ENCODE results near the gene ELMO1.

The ELMO1 gene

DNA sequence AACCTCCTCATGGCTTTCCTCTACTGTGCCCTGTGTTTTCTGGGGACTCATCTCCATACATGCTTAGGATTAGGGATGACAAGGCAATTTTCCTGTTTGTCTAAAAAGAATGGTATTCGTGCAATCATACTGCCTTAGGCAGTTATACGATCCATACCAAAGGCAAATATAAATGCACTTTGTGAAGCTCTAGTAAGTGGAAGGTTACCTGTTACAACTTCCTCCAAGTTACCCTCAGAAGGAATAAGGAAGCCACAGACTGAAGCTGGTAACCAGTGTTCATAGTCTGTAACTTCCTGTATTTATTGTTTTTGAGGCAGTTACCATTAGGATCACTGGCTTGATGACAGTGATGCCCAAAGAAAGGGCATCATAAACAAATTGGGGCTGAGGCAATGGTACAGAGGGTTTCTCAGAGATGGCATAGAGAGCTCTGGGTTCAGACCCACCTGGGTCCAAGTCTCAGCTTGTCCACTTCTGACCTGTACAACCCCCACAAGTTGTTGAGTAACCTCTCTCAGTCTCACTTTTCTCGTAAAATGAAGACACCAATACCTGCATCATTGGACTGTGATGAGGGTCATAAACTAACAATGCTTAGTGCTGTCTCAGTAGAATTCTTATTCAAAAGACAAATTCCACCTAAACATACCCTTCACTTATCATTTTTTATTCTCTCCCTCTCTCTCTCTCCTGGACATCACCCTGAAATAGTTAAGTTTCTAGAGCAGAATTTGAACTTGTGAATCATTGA lies 138.2 kb downstream of the ELMO1 start:
- DNase-seq = no peak

DNA sequence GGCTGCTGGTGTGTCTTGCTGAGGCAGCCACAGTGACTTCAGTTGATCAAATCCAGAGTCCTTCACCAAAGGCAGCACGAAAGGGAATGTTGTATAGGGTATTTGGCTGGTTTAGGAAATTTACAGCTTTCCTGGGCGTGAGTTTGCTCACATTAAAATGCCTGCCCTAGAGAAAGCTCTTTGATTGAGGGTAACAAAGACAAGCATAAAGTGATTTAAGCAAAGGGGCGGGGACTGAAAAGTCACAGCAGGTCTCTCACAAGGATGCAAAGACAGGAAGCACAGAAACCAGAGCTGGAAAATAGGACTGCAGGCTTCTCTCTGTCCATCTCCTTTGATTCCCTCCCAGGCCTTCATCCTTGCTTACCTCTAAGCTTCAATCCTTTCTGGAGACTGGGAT lies 139.2 kb downstream of the ELMO1 start:
- DNase-seq = no peak

DNA sequence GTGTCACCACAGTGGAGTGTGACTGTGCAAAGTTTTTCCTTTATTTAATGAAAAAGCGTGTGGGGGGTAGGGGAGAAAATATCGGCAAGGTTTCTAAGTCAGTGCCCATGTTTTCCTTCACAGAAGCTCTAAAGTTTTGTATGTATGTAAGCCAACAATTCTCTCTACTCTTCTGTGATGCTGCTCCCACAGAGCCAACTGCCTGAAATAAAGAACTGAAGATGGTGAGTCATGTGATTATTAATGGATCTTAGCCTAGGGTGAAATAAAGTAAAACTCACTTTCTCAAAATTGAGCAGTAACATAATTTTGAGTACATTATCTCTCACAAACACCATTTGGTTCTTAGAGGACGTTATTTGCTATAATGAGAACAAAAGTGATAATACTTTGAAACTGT lies 143.7 kb downstream of the ELMO1 start:
- no peak for DNase-seq

DNA sequence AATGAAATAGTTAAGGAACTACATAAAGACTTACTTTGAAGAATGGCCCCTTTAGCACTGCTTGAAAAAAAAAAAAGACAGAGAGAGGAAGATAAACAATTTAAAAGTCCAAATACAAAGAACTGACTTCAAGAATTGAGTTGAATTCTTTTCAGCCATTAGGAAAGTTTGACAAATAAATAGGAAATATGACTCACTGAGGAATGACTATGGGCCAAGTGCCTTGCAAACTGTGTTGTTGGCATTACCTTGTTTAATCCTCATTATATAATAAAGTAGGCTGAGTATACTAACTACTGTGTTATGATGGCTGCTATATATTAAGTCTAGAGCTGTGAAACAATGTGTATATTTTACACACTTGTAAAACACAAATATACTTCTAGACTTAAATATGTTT lies 151.1 kb downstream of the ELMO1 start:
- no peak for DNase-seq

DNA sequence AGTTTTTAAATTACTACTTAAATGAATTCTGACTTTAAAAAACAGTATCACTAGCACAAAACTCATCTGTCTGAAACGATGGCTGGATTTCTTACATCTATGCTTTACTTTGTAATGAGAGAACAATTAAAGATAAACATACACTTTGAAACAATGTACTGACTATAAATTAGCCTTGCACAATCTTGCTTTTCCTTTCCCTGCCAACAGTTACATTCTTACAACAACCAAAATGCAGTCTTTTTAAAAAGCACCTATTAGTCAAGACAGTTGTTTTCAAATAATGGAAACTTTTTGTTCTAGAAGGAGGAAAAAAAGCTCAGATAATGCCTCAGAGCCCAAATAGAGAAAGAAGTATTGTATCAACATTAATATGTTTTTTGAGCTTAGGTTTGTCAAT lies 153.3 kb downstream of the ELMO1 start:
- no peak for DNase-seq

DNA sequence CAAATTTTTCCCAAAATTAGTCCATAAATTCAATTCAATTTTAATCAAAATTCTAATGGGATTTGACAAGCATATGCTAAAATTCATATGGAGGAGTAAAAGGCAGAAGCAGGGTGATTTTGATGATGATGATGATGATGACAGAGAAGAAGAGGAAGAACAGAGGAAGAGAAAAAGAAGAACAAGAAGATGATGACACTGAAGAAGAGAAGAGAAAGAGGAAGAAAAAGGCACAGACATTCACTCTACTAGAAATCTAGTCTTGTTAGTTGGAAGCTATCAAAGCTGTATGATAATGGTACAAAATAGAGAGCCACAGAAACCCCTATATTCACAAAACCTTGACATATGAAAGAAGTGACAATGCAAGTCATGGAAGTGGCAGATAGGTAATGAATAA lies 157.9 kb downstream of the ELMO1 start:
- DNase-seq = no peak

DNA sequence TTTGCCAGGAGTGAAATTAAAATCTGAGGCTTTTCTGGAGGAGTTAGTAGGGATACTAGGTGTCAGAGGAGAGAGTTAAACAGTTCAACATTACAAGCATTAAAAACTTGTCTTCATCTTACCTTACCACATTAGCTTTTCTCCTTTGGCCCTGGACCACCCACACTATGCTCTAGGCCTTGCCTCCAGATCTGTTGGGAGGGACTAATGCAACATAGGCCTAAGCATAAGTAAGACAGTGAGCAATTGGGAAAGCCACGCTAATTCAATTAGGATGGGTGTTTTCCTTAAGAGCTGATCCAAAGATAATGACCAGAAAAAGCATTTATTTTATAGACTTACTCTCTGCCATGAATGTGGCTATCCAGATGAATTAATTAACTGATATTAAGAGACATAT lies 158.9 kb downstream of the ELMO1 start:
- no peak for DNase-seq

DNA sequence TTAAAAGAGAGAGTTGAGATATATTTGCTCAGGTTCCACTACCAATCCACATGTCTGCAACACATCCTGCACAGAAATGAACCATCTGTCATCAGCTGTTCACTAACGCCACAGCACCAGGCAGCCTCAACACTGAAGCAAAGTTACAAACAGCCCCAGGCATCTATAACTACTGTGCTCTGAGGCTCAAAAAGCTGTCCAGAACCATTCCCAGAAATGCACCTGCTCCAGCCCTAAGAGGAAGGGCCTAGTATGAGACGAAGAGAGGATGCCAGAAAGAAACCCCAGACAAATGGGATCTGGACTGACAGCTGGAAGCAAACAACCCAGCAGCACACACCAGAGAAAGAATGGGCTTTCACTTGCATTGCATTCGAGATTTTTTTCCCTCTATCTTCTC lies 159.3 kb downstream of the ELMO1 start:
- no peak for DNase-seq

DNA sequence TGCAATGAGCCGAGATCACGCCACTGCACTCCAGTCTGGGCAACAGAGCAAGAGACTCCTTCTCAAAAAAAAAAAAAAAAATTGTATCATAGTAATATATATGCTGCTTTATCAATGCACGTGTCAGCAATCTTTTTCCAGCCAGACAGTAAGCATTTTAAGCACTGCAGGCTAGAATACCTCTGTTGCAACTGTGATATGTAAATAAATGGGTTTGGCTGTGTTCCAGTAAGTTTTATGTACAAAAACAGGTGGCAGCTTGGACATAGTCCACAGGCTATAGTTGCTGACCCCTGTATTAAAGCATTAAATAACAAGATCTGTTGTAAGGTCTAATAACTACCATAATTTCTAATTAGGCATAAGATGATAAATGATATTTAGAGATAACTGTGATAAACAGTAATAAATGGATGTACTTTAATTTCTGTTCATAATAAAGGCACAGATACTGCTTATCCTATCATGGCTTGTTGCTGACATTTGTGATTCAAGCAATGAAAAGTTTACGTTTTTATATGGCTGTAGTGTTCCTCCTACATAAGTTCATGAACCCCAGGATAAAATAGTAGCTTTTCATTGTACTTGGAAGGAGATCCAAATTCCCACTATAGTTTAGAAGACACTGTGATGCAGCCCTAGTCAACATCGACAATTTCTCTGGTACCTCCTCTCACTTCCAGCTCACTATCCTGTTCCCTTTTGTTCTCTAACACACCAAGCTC lies 161.4 kb downstream of the ELMO1 start:
- DNase-seq = peak; percentile 15

DNA sequence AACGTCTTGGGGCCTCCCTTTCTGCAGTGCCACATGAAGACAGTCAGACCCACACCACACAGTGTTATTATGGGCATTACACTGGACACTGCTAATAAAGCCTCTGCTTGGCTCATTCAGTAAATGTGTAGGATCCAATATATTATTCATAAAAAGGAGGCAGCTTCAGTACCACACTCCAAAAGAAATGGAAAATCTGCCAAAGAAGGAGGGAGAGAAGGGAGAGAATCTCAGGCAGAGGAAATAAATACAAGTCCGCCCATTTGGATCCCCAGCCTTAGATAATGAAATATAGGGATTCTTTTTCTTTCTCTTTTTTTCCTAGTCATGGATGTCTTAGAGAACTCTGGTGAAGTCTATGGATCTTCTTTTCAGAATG lies 162.2 kb downstream of the ELMO1 start:
- no peak for DNase-seq

DNA sequence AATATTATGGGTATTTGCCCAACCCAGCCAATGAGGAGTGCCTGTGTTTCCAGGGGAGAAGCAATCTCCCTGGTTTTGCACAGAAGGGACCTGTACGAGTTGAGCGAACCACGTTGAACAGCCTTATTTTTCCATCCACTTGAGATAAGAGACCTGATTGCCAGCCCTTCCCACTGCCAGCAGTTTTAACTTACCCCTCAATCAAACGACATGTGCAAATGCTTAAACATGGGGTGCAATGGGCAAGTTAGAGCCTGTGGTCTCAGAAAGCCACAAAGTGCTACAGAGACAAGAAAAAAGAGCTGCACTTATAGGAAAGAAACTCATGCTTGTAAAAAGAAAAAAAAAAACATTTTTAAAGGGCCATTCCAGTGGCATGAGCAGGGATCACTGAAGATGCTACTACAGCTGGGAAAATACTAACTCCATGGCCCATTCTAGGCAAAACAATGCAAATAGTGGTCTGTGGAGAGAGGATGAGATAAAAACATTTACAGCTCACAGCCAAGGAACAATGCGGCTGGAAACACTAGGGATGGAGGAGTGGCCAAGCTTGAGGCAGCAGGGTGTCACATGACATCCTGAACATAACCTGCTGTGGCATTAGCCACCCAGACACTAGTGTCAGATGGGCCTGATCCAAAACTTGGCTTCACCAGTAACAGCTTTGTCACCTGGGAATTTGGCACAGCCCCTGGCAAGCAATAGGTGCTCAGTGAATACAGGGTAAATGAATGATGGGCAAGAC lies 162.8 kb downstream of the ELMO1 start:
- no peak for DNase-seq

DNA sequence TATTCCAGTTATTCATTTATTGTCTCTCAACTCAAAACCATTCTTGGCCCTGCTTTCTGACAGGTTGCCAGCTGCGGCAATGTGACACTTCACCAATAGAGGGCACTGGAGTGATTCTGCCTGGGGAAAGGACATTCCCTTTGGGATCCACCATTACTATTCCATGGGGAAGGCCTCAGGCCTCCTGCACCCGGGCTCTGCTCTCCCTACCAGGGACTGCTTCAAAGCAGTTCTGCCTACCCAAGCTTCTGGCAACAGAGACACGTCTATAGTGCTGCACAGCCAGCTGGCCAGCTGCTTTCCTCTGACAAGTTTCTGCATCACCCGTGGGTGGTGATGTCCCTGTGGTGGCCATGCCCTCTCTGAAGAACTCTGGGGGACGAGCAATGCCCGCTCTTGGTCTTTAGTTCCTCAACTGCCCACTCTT lies 163.8 kb downstream of the ELMO1 start:
- DNase-seq = peak; percentile 23

DNA sequence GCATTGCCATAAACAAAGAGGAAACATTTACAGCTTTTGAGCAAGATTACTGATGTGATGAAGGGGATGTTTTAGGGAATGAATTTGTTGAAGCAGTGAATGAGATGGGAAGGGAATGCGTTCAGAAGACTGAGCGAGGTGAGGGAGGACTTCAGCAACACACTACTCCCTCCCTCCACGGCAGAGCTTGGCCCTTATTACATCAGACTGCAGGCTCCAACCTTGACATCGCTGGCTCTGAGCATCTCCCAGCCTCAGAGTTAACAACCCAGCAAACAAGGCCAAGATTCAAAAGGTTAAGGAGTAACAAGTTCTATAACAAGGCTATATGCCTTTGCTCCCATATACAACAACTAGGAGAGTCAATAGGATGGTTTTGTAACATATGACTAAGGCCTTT lies 164.4 kb downstream of the ELMO1 start:
- DNase-seq = no peak

DNA sequence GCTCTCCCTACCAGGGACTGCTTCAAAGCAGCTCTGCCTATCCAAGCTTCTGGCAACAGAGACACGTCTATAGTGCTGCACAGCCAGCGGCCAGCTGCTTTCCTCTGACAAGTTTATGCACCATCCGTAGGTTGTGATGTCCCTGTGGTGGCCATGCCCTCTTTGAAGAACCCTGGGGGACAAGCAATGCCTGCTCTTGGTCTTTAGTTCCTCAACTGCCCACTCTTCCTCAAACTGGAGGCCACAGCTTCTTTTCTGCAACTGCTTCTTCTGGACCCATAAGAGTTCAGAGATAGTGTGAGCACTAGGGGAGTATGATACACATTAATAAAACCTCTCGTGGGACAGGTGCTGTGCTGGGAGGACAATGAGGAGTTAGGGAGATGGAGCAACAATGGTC lies 164.9 kb downstream of the ELMO1 start:
- DNase-seq = no peak

DNA sequence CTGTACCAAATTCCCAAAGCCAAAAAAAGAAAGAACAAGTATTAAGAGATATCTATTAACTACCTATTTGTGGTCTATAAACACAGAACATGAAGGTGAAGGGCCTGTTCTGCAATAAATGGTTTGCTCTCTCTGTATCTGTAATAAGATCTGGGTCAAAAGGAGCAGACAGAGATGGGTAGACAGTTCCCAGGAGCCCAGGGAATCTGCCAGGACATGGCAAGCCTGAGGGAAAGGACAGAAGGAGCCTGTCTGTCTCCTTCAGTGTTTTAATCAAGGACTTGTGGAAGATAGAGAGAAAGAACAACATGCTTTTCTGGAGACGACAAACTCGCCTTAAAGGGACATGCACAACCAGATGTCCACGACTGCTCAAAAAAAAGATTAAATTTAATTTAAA lies 165.7 kb downstream of the ELMO1 start:
- DNase-seq = no peak

DNA sequence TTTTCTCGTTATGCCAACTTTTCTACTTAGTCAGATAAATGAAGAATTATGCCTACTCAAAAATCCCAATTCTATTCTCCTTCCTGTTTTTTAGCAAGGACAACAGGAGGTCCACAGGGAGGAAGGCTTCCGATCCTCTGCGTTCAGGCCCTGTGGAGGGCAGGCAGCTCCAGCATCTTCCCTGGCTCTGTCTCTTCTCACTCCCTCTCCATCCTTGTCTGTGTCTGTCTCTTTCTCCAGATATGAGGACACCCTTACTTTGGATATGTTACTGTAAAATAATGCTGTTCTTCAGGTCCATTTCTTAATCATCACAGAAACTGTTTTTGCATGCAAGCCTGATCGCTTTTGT lies 166.6 kb downstream of the ELMO1 start:
- no peak for DNase-seq

DNA sequence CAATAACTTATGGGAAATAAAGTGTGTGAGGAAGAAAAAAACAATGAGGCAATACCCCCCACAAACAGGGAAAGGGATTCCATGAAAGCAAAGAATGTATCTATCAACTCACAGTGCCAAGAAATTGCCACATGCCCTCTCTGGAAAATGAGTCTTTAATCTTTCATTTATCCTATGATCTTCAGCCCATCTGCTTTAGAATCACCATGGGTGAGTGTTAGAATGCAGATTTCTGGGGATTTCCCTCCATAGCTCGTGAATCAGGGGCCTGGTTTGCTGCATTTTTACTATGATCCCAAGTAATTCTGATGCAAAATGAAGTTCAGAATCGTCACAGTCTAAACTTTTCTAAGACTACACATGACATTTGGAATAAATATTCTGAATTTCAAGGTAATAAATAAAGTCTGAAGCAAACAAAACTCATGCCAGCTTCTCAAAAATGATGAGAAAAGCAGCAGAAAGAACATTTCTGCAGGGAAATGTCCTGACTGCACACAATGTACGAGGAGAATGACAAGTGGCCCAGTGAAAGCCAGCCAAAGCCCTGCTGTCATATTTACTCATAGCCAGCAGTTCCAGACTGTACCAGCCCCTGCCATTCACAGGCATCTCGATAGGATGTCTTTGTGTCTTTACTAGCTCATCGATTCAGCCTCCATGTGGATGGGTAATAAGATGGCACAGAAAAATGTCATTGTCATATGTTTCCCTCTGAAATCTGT lies 167.1 kb downstream of the ELMO1 start:
- DNase-seq = no peak

DNA sequence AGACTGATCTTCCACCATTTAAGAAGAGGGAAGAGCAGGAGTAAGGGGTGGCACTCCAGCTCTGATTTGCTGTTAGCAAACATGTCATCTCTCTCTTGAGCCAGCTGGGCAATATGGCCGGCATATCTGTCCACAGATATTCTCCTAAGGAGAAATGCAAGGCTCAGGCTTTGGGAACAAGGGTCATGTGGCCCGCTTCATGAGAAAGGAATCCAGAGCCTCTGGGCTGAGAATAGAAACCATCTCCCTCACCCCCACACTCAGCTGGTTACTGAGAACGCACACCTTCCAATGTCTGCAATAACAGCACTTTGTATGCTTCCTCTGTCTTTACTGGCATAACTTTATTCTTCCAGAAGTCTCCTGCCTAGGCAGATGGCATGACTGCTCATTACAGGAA lies 171.2 kb downstream of the ELMO1 start:
- no peak for DNase-seq

DNA sequence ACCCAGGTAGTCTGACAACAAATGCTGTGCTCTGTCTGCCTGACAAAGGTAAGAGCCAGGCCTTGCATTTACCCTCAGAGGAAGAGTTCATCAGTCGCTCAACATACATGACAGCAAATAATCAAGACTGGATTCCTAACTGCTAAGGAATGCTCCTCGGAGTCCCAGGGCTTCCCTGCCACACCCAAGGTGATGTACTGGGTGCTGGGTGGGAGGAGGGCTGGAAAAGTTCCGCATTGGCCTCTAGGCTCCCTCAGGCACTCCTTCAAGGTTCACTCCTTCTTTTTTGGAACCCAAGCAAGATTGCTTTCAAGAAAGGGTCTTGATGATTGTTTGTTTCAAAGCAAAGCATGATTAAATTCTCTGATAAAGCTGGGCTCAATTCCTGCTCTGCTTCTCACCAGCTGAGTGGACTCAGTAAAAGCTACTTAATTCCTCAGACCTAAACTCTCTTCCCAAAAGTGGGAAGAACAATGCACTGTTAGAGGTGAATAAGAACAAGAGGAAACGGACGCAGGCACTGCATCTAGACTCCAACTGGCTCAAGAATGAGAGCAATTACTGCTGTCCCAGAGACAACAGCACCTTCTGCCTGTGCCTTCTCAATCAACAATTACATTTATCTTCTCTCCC lies 173.5 kb downstream of the ELMO1 start:
- DNase-seq = no peak

DNA sequence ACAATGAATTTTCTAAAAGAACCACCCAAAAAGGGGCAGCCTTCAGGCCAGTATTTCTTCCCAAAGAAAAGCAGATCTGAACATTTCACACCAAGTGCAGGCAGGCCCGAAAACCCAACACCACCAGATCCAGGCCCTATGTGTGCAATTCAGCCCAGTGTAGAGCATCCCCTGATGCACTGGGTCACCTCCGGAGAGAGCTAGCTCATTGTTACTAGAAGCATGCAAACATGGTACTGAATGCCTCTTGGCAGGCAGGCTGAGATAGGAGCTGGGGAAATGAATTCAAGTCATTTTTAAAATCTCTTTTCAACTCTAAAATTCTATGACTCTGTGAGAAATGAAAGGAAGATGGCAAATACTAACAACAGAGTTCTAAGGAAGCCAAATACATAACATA lies 174.8 kb downstream of the ELMO1 start:
- DNase-seq = no peak

DNA sequence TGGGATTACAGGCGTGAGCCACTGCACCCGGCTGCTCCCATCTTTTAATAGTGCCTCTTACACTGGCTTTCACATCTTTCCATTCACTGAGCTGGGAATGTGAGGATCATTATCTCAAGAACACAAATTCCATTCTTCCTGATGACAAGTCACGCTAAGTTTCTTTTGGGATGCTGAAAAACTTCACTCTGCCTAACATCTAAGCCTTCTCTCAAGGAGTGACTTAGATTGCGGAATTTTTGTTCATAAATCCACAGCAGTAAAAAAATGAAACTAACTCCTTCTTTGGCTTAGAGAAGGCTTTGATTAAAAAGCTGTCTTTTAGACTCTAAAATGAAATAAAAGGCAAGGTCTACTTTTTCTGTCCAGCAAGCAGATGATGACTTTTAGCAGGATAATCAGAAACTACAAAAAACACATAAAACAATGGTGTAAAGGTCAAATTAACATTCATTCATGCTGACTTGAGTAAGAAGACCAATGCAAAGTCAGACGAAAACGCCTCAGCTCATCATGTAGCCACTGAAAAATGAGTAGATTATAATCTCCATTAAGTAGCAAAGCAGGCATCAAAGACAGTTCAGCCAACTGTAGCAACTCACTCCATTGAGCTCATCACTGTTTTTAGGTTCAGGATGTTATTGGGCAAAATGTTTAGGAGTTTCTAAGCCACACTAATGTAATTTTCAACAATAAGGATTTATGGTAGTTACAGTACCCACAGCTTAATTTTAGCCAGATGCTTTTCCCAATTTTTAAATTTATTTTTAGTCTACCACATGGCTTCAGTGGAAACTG lies 178.8 kb downstream of the ELMO1 start:
- no peak for DNase-seq

DNA sequence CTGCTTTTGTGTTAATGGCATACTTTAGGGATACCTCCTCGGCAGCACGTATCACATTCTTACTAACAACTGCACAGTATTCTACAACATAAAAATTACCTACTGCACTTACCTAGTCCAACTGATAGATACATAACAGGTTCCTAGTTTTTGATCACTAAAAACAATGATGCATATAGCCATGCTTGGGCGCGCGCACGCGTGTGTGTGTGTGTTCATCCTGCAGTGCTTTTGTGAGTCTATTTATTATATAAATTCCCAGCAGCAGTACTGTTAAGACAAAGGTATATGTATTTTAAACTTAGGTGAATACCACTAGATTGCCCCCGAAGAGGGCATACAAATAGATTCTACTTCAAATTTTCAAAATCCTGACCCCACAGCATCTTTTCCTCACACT lies 181.4 kb downstream of the ELMO1 start:
- DNase-seq = no peak

Measured in right kidney (tissue), 1 donor.